ENCODE results near the gene PRR35.

The PRR35 gene

GRCh38 chr16:560204-560700 lies at the start of gene PRR35:
Gene PRR35 (plus strand): TSS chr16:560394. CDS start chr16:563295, 2,901 bp downstream.
- no peak for DNase-seq (ENCODE audit: low spot score)

GRCh38 chr16:512802-513201 lies 47.4 kb upstream of the PRR35 start:
- DNase-seq (ENCODE audit: low spot score): no peak

- DNase-seq (ENCODE audit: low spot score): no peak
Measured at GRCh38 chr16:513950-514349, 46.2 kb upstream of the PRR35 start.

GRCh38 chr16:515175-515938 lies 44.8 kb upstream of the PRR35 start:
- no peak for DNase-seq (ENCODE audit: low spot score)

GRCh38 chr16:515939-516226 lies 44.3 kb upstream of the PRR35 start:
- no peak for DNase-seq (ENCODE audit: low spot score)

- DNase-seq (ENCODE audit: low spot score): no peak
Measured at GRCh38 chr16:516301-516700, 43.9 kb upstream of the PRR35 start.

- peak; percentile 30 for DNase-seq (ENCODE audit: low spot score)
Measured at GRCh38 chr16:518858-519257, 41.3 kb upstream of the PRR35 start.

- DNase-seq (ENCODE audit: low spot score): no peak
Measured at GRCh38 chr16:519425-519824, 40.8 kb upstream of the PRR35 start.

GRCh38 chr16:519841-520687 lies 40.1 kb upstream of the PRR35 start:
- DNase-seq (ENCODE audit: low spot score): no peak

- no peak for DNase-seq (ENCODE audit: low spot score)
Measured at GRCh38 chr16:520847-521246, 39.3 kb upstream of the PRR35 start.

- no peak for DNase-seq (ENCODE audit: low spot score)
Measured at GRCh38 chr16:521381-522210, 38.6 kb upstream of the PRR35 start.

- no peak for DNase-seq (ENCODE audit: low spot score)
Measured at GRCh38 chr16:522320-523096, 37.7 kb upstream of the PRR35 start.

GRCh38 chr16:523097-523741 lies 37.0 kb upstream of the PRR35 start:
- DNase-seq (ENCODE audit: low spot score): no peak

GRCh38 chr16:524274-525040 lies 35.7 kb upstream of the PRR35 start:
- DNase-seq (ENCODE audit: low spot score): no peak

- DNase-seq (ENCODE audit: low spot score): no peak
Measured at GRCh38 chr16:525123-525519, 35.1 kb upstream of the PRR35 start.

- DNase-seq (ENCODE audit: low spot score): peak; percentile 35
Measured at GRCh38 chr16:525520-526180, 34.5 kb upstream of the PRR35 start.

GRCh38 chr16:526181-527014 lies 33.8 kb upstream of the PRR35 start:
- no peak for DNase-seq (ENCODE audit: low spot score)

GRCh38 chr16:527015-527903 lies 32.9 kb upstream of the PRR35 start, which contains the start of gene CAPN15:
Gene CAPN15 (plus strand): TSS chr16:527712. CDS start chr16:546839, 19,127 bp downstream.
- DNase-seq (ENCODE audit: low spot score): peak; percentile 70
